K562 (cell line): ENCODE measurements around the gene FHIP1B. TPM values are rescaled to one million over a fixed set of nuclear protein-coding genes. Genes with fewer than 3 reads are reported as not detected.

Experiments used
- BCOR ChIP-seq: fragments of 450-650 bp; IDR thresholded peaks from 2 replicates; pipeline ENCODE4 v1.6.1; 2016
- CBFA2T2 ChIP-seq: fragments of 450-650 bp; conservative IDR thresholded peaks from 2 replicates; pipeline ENCODE4 v1.6.1; 2017; ENCODE audit warnings: mild to moderate bottlenecking
- CBFA2T3 ChIP-seq: fragments of 450-650 bp; IDR thresholded peaks from 2 replicates; pipeline ENCODE4 v1.6.1; 2017
- CHD4 ChIP-seq: fragments of 200-600 bp; sonication (generic); IDR thresholded peaks from 3 replicates; pipeline ENCODE4 v1.6.1; 2012; ENCODE audit warnings: low read depth, mild to moderate bottlenecking, mixed read lengths, low read length, inconsistent platforms; ENCODE audit not compliant: insufficient read depth, insufficient replicate concordance, poor library complexity, severe bottlenecking
- CREBBP ChIP-seq: IDR thresholded peaks from one replicate; pipeline ENCODE4 v1.6.1; 2012; ENCODE audit warnings: low read depth, mild to moderate bottlenecking, control low read depth, inconsistent platforms, low read length
- ETV6 ChIP-seq, 3 experiments: fragments of 150-350 bp in 1 of 3; sonication (generic) in 1 of 3; formaldehyde crosslinking in 1 of 3; IDR thresholded peaks; 2 replicates each; pipeline versions ENCODE4 v1.6.1 to v1.8.0; 2014 to 2022; ENCODE audit warnings: borderline replicate concordance in 2 of 3, low read depth in 2 of 3, antibody characterized with exemption in 1 of 3, low read length in 1 of 3, mild to moderate bottlenecking in 1 of 3, missing genetic modification reagents in 1 of 3
- HBP1 ChIP-seq: fragments of 450-650 bp; formaldehyde crosslinking; IDR thresholded peaks from 2 replicates; pipeline ENCODE4 v1.4.0; 2022; ENCODE audit warnings: missing genetic modification characterization
- HMBOX1 ChIP-seq: sonication (generic); IDR thresholded peaks from 2 replicates; pipeline ENCODE4 v1.6.1; 2016
- HMGXB4 ChIP-seq: sonication (generic); formaldehyde crosslinking; IDR thresholded peaks from 2 replicates; pipeline ENCODE4 v1.8.1; 2023; ENCODE audit warnings: mild to moderate bottlenecking, missing genetic modification reagents
- HNRNPUL1 ChIP-seq: fragments of 200-400 bp; formaldehyde crosslinking; IDR thresholded peaks from 2 replicates; pipeline ENCODE4 v1.6.1; 2017; ENCODE audit warnings: low read length
- IRF1 ChIP-seq: sonication (generic); formaldehyde crosslinking; IDR thresholded peaks from 2 replicates; pipeline ENCODE4 v1.8.0; 2022; ENCODE audit warnings: missing genetic modification reagents, mild to moderate bottlenecking, borderline replicate concordance
- MAFK ChIP-seq: IDR thresholded peaks from 2 replicates; pipeline ENCODE4 v1.6.1; 2011; ENCODE audit warnings: low read length, improper control_type of control experiment
- MEIS2 ChIP-seq: fragments of 450-650 bp; IDR thresholded peaks from 2 replicates; pipeline ENCODE4 v1.6.1; 2014; ENCODE audit warnings: mild to moderate bottlenecking; ENCODE audit not compliant: partially characterized antibody
- MXI1 ChIP-seq: IDR thresholded peaks from 2 replicates; pipeline ENCODE4 v1.6.1; 2011; ENCODE audit warnings: low read depth, mild to moderate bottlenecking, improper control_type of control experiment, low read length
- NR2F6 ChIP-seq: fragments of 450-650 bp; formaldehyde crosslinking; IDR thresholded peaks from 2 replicates; pipeline ENCODE4 v1.4.0; 2020; ENCODE audit warnings: mild to moderate bottlenecking
- PML ChIP-seq: IDR thresholded peaks from 2 replicates; pipeline ENCODE4 v1.6.1; 2012; ENCODE audit warnings: low read length, inconsistent platforms
- TAF15 ChIP-seq: fragments of 200-400 bp; formaldehyde crosslinking; IDR thresholded peaks from 2 replicates; pipeline ENCODE4 v1.6.1; 2017; ENCODE audit warnings: mild to moderate bottlenecking, low read depth, low read length, moderate library complexity
- THAP12 ChIP-seq: fragments of 250-450 bp; sonication (Bioruptor Pico); IDR thresholded peaks from 2 replicates; pipeline ENCODE4 v1.9.0; 2021; ENCODE audit warnings: mild to moderate bottlenecking, inconsistent platforms
- TRIM28 ChIP-seq: fragments of 450-650 bp; IDR thresholded peaks from 2 replicates; pipeline ENCODE4 v1.6.1; 2017
- ZBTB1 ChIP-seq: sonication (generic); formaldehyde crosslinking; IDR thresholded peaks from 2 replicates; pipeline ENCODE4 v1.8.1; 2023; ENCODE audit warnings: missing genetic modification reagents, low read depth, mild to moderate bottlenecking, borderline replicate concordance
- ZKSCAN1 ChIP-seq: fragments of 150-350 bp; IDR thresholded peaks from 2 replicates; pipeline ENCODE4 v1.6.1; 2016; ENCODE audit warnings: low read depth, low read length
- ZNF175 ChIP-seq: fragments of 200-800 bp; sonication (Bioruptor generic); IDR thresholded peaks from 2 replicates; pipeline ENCODE4 v1.6.1; 2016; ENCODE audit warnings: low read depth, mild to moderate bottlenecking, missing genetic modification characterization, missing compliant biosample characterization
- ZNF444 ChIP-seq: fragments of 250-450 bp; sonication (Bioruptor Pico); IDR thresholded peaks from 2 replicates; pipeline ENCODE4 v1.4.0; 2020; ENCODE audit warnings: mild to moderate bottlenecking, moderate library complexity
- polyA plus RNA-seq, 8 experiments: library from polyadenylated mRNA; depleted of rRNA in 4 of 8; stranded (reverse) in 5 of 8; unstranded in 3 of 8; fragments of >200 nt; fragmentation: Nextera tagmentation in 2 of 8; fragmentation: Illumina TruSeq in 1 of 8; extraction: Ambion mirVana in 2 of 8; extraction: Trizol in 1 of 8; gene quantifications; 2 replicates each; pipeline versions ENCODE4 v1.2.1 to v1.2.3, GENCODE V29; 2011 to 2014; ENCODE audit warnings: inconsistent platforms in 1 of 8, missing spikeins in 1 of 8
- total RNA-seq, 7 experiments: library from RNA; depleted of rRNA in 6 of 7; stranded (reverse); fragments of >200 nt in 6 of 7; fragmentation: Illumina TruSeq in 2 of 7; extraction: Trizol in 2 of 7; gene quantifications; 2 replicates each; pipeline versions ENCODE4 v1.2.1 to v1.2.3, GENCODE V29; 2011 to 2021; ENCODE audit warnings: low replicate concordance in 1 of 7

Gene FHIP1B
- total and polyA plus RNA-seq, 9 of the 15 experiments (the other 6 are each of a cell fraction or from before 2014, with no cell fraction given): 0.94 to 24.7 (median 15.6) TPM

GRCh38 chr11:6225024-6225423, 9.4 kb downstream of the FHIP1B start (continued):
- TF ChIP-seq HMGXB4 (CRISPR knock-in tag) (no peak), HBP1 (no peak), MAFK (no peak), PML (peak; percentile 44; the same call in 1 of the 2 replicates), THAP12 (CRISPR knock-in tag) (no peak), IRF1 (CRISPR knock-in tag) (no peak), ETV6 (IDR thresholded peaks at IDR 0.05; ENCODE audit: borderline replicate concordance in 1 of 2, low read depth in 2 of 2, low read length in 1 of 2) (no peak), ETV6 (CRISPR knock-in tag; IDR thresholded peaks at IDR 0.05; ENCODE audit: borderline replicate concordance) (no peak), ZBTB1 (CRISPR knock-in tag) (no peak), TRIM28 (no peak), CHD4 (no peak), ZNF444 (CRISPR knock-in tag) (no peak), TAF15 (no peak), CBFA2T2 (peak; percentile 47; the same call in 1 of the 2 replicates), NR2F6 (no peak), ZNF175 (no peak), HMBOX1 (no peak), BCOR (no peak), ZKSCAN1 (no peak), CREBBP (no peak), MXI1 (no peak), MEIS2 (peak; percentile 8), CBFA2T3 (peak; percentile 77), HNRNPUL1 (no peak)
